Body of pancreas (tissue), 4 donors: ENCODE measurements around the gene ZC3H7B. TPM values are rescaled to one million over a fixed set of nuclear protein-coding genes. Genes with fewer than 3 reads are reported as not detected.
A peak's percentile ranks its signal among the peaks of the same experiment; 100 is the strongest.

Source experiments
- ATAC-seq: fragments of 150-250 bp; one replicate; pipeline ENCODE4 v1.9.1; 2016
- DNase-seq, 4 donors: peaks; one replicate each; pipeline ENCODE4 v3.0.0-alpha.2; 2019
- H3K27ac ChIP-seq, 4 donors: fragments of 200-600 bp; sonication (generic); 1 replicate in 3 of 4; 2 replicates in 1 of 4; pipeline versions ENCODE4 v1.5.1 to v1.6.1; 2016 to 2019; ENCODE audit warnings: mild to moderate bottlenecking in 1 of 4, mixed read lengths in 1 of 4, moderate library complexity in 1 of 4
- H3K27me3 ChIP-seq, 2 donors: fragments of 200-600 bp; sonication (generic); one replicate each; pipeline ENCODE4 v1.6.0; 2016; ENCODE audit warnings: mild to moderate bottlenecking in 1 of 2
- H3K36me3 ChIP-seq, 2 donors: fragments of 200-600 bp; sonication (generic); replicated peaks in 1 of 2; 2 replicates each; pipeline ENCODE4 v1.5.1; 2016; ENCODE audit warnings: low read depth in 2 of 2; ENCODE audit not compliant: insufficient read depth in 1 of 2
- H3K4me1 ChIP-seq: fragments of 200-600 bp; sonication (generic); one replicate; pipeline ENCODE4 v1.6.0; 2016
- H3K4me3 ChIP-seq, 2 donors: fragments of 200-600 bp; sonication (generic); 1 replicate in 1 of 2; 2 replicates in 1 of 2; pipeline ENCODE4 v1.5.1; 2016 to 2019
- H3K9me3 ChIP-seq, 3 donors: fragments of 200-600 bp; sonication (generic); 1 replicate in 2 of 3; 2 replicates in 1 of 3; pipeline ENCODE4 v1.5.1; 2016
- CTCF ChIP-seq, 7 experiments: fragments of 450-650 bp in 4 of 7; fragments of 200-600 bp in 3 of 7; sonication (generic) in 3 of 7; IDR thresholded peaks; one replicate each; pipeline ENCODE4 v1.5.1; 2016 to 2019; ENCODE audit warnings: antibody characterized with exemption in 7 of 7
- POLR2A ChIP-seq, 3 donors: fragments of 450-650 bp; IDR thresholded peaks; one replicate each; pipeline ENCODE4 v1.6.1; 2016; ENCODE audit warnings: antibody characterized with exemption in 3 of 3, mild to moderate bottlenecking in 2 of 3
- WGBS, 2 donors: methylation state at CpG; one replicate each; pipeline ENCODE4 v1.1.5; 2017; 5-methylcytosine and 5-hydroxymethylcytosine counted together
- intact Hi-C: fragments of 100-400 bp; cut with DNase I; formaldehyde crosslinking; loops from one replicate; pipeline ENCODE4 v1.15.1; 2023
- total RNA-seq, 2 donors: library from RNA; depleted of rRNA; stranded (reverse); fragments of >200 nt; gene quantifications; one replicate each; pipeline ENCODE4 v1.1.0, GENCODE V29; 2016

Gene ZC3H7B
- total RNA-seq, 2 donors from 2014 or later, result 29.8 to 34.3 TPM

GRCh38 chr22:41273128-41273527 is 28.2 kb upstream of the ZC3H7B start:
- ATAC-seq, result no peak
- DNase-seq, result no peak
- no peak for TF ChIP-seq CTCF (IDR thresholded peaks at IDR 0.05)
- no peak for TF ChIP-seq POLR2A (IDR thresholded peaks at IDR 0.05)
- Histone ChIP-seq H3K27ac (no peak overlapping the region), H3K27me3 (no peaks in the 10 kb centered on the region), H3K4me3 (no peak overlapping the region), H3K4me1 (no peaks in the 10 kb centered on the region), H3K36me3 (peaks cover 0 to 30% of the 10 kb centered on the region in 2 donors), H3K9me3 (no peaks in the 10 kb centered on the region)
- intact Hi-C loops, result no loop called here
- 95 to 97% methylated on average over 7 of the region's 7 CpGs for WGBS, 2 donors

GRCh38 chr22:41274856-41275255 is 26.5 kb upstream of the ZC3H7B start:
- Histone ChIP-seq H3K4me3 (no peak overlapping the region), H3K9me3 (no peaks in the 10 kb centered on the region), H3K4me1 (no peaks in the 10 kb centered on the region), H3K36me3 (peaks cover 0 to 26% of the 10 kb centered on the region in 2 donors), H3K27me3 (no peaks in the 10 kb centered on the region), H3K27ac (no peak overlapping the region)
- no peak for DNase-seq
- intact Hi-C loops, result no loop called here
- no peak for ATAC-seq
- WGBS, 2 donors, result 72 to 76% methylated on average over 4 of the region's 4 CpGs
- no peak for TF ChIP-seq CTCF (IDR thresholded peaks at IDR 0.05)
- TF ChIP-seq POLR2A (IDR thresholded peaks at IDR 0.05), result no peak

GRCh38 chr22:41280065-41280464 is 21.3 kb upstream of the ZC3H7B start:
- ATAC-seq (no peak), DNase-seq (no peak)
- TF ChIP-seq CTCF (IDR thresholded peaks at IDR 0.05) (no peak), POLR2A (IDR thresholded peaks at IDR 0.05) (no peak)
- intact Hi-C loops, result no loop called here
- no peaks in the 10 kb centered on the region for H3K27me3 ChIP-seq
- no peak overlapping the region for H3K4me3 ChIP-seq
- H3K27ac ChIP-seq, result no peak overlapping the region
- 69% methylated on average over 3 of the region's 3 CpGs for WGBS, 2 donors
- H3K36me3 ChIP-seq, result peaks cover 0 to 14% of the 10 kb centered on the region in 2 donors
- H3K9me3 ChIP-seq, result no peaks in the 10 kb centered on the region
- peaks cover 9% of the 10 kb centered on the region for H3K4me1 ChIP-seq

- H3K4me1 ChIP-seq, result peaks cover 12% of the 10 kb centered on the region
- peaks cover 0 to 14% of the 10 kb centered on the region in 2 donors for H3K36me3 ChIP-seq
- H3K27me3 ChIP-seq, result no peaks in the 10 kb centered on the region
- H3K27ac ChIP-seq, result no peak overlapping the region
- ATAC-seq (no peak), DNase-seq (no peak)
- no peaks in the 10 kb centered on the region for H3K9me3 ChIP-seq
- H3K4me3 ChIP-seq, result no peak overlapping the region
- whole genome bisulfite sequencing, 2 donors, result 95 to 100% methylated on average over 2 of the region's 2 CpGs
- TF ChIP-seq POLR2A (IDR thresholded peaks at IDR 0.05), result no peak
- no peak for TF ChIP-seq CTCF (IDR thresholded peaks at IDR 0.05)
- intact Hi-C loops, result no loop called here
These were observed 20.5 kb upstream of the ZC3H7B start for GRCh38 chr22:41280854-41281253.

GRCh38 chr22:41284465-41284864 is 16.9 kb upstream of the ZC3H7B start:
- DNase-seq (peak in 3 of 4 donors; percentile 21 to 31 (median 26)), ATAC-seq (no peak)
- intact Hi-C loops, result no loop called here
- TF ChIP-seq CTCF (IDR thresholded peaks at IDR 0.05) (no peak), POLR2A (IDR thresholded peaks at IDR 0.05) (no peak)
- H3K27ac ChIP-seq, result peak overlapping the region in 3 of 4 donors; percentile 1 to 91 (median 77)
- no peaks in the 10 kb centered on the region for H3K9me3 ChIP-seq
- no peak overlapping the region for H3K4me3 ChIP-seq
- WGBS, 2 donors, result 82 to 83% methylated on average over 10 of the region's 10 CpGs
- peaks cover 39% of the 10 kb centered on the region for H3K4me1 ChIP-seq
- H3K27me3 ChIP-seq, result no peaks in the 10 kb centered on the region
- H3K36me3 ChIP-seq, result peaks cover 0 to 5% of the 10 kb centered on the region in 2 donors
